GM12892 (cell line): ENCODE measurements around the gene KIAA0753.

Experiments used
- POLR2A ChIP-seq: IDR thresholded peaks from 2 replicates; pipeline ENCODE4 v1.6.1; 2011; ENCODE audit warnings: low read depth, low read length, control low read depth
- POLR2AphosphoS5 ChIP-seq: IDR thresholded peaks from 2 replicates; pipeline ENCODE4 v1.6.1; 2011; ENCODE audit warnings: low read depth, low read length, control low read depth

- TF ChIP-seq POLR2A (no peak), POLR2AphosphoS5 (no peak)
Measured at GRCh38 chr17:6549384-6550036, 91.0 kb downstream of the KIAA0753 start.
